Ammon's horn (tissue), 1 donor: ENCODE data around the gene MANF.
"Not testable (repeated sequence)": the region's sequence is repeated elsewhere in the genome, so short reads cannot be mapped to it uniquely, and the experiment has no call there.

Experiments used
- DNase-seq: peaks from one replicate; pipeline ENCODE4 v3.0.0-alpha.2; 2016; ENCODE audit warnings: low spot score

Gene MANF

DNA sequence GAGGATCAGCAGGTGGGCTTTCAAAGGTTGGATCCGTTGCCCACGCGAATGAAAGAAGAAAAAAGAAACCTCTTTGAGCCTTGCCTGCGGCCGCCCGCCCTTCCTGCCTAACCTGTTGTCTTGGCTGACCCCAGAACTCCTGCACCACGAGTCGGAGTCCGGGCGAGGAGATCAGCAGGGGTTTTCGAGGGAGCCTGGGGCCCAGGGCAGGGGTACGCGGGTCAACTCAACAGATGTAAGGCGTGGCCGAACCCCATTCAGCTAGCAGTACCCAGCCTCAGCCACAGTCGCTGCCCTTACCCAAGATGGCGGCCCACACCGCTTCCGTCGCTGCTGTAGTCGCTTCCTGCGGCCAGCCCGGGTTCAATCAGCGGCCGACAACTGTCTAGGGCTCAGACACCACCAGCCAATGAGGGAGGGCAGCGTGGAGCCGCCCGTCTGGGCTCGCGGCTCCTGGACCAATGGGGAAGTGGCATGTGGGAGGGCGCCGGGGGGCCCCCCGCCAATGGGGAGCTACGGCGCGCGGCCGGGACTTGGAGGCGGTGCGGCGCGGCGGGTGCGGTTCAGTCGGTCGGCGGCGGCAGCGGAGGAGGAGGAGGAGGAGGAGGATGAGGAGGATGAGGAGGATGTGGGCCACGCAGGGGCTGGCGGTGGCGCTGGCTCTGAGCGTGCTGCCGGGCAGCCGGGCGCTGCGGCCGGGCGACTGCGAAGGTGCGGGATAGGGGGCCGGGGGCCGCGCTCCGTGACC is at the start of gene MANF:
Gene MANF, plus strand, starts transcription at position 566 of the 748 bp plus-strand sequence. Its CDS starts 52 bp downstream, at position 618.
- DNase-seq = peak; percentile 99

DNA sequence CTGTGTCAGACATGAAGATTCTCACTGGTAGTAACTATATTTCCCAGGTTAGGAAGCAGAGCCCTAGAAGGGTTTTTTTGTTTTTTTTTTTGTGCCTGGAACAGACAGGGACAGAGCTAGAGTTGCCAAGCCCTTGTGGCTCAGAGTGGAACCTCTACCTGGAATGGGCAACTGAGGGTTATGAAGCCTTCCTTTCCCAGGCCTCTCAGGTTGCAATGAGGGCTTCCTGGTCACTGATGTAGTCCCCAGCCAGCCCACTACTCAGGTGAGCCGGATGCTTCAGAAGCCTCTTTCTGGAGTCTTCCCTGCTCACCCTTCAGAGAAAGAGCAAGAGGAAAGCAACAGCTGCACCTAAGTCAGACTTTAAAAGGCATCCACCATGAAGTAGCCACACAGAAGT is 48.8 kb upstream of the MANF start:
- DNase-seq = no peak

DNA sequence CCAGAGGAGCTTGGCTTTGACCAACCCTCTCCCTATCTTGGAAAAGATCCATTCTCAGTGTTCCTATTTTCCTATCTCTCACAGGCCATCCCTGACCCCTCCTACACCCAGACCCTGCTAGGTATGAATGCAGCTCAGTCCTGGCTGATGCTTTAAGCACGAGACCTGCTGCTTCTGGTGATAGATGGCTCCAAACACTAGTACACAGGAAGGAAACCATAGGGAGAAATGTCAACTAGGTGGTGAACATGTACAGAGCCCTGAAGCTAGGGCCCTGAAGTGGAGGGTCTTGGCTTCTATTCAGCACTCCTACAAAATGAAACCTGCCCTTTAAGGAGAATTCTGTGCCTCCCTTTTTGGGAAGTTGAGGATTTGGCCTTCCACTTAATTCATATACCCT is 47.4 kb upstream of the MANF start:
- no peak for DNase-seq

DNA sequence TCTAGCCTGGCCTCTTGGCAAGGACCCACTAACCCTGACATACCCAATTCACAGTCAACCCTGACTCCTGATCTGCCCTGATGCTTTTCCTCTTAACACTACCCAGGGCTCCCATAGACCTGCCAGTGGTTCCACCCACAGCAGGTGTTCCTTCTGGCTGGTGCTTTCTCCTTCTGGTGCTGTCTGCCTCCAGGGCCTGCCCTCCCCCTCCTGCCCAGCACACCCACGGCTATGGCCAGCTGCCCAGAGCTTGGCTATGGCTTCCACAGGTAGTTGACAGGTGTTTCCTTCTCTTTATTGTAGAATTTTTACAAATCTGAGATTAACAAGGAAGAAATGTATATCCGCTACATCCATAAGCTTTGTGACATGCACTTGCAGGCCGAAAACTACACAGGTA is 46.5 kb upstream of the MANF start:
- DNase-seq = no peak

DNA sequence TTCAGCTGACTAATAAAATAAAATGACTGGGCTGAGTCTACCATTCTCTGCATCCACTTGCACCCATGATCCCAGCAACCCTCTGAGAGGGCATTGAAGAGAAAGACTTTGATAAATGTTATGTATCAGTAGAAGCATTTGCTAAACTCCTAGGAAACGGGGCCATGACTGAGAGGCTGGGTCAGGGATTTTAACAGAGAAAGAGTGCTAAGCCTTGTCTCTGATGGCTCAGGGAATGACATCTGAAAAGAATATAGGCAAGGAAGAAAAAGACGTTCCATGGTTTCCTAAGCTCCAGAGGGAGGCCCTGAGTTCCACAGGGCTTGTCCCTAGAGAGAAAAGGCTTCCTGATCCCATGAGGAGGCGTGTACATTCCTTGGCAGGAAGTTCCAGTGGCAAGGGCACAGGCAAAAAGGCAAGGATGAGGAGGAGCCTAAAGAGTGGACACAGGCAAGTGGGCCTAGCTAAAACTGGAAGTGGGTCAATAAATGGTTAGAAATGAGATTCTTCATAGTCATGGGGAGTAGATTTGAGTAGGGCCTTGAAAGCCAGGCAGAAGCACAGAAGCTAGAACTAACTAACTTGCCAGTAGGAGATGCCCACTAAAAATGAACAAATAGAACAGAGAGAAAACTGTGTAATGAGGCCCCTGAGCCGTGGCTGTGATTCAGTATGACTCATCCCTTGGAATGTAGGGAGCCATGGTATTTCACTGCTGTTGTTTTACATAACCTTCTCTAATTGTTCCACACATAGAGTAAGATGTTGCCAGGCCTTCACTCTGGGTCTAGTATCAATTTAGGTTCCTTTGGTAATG is 44.9 kb upstream of the MANF start:
- peak; percentile 60 for DNase-seq

DNA sequence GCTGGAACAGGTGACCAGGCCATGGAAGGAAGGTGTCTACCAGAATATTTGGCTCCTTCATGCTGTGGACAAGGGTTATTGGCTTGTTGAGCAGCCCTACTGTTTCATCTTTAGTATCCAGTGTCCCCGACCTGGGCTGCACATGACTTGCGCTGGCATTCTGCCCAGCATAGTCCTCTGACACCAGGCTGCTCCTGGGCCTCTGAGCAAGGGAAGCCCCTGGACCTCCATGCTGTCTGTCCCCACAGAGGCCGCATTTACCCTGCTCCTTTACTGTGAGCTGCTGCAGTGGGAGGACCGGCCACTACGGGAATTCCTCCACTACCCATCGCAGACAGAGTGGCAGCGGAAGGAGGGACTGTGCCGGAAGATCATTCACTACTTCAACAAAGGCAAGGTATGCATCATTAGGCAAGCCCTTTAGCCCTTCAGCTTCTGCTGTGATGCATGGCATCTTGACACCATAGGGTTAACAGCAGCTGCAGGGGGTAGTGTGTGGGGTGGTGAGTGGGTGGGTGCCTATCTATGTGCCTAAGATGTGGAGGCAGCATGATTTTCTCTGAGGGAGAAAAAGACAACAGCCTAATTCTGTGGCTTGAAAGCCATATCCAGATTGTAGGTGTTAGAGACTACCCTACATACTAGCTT is 44.0 kb upstream of the MANF start:
- DNase-seq = no peak

DNA sequence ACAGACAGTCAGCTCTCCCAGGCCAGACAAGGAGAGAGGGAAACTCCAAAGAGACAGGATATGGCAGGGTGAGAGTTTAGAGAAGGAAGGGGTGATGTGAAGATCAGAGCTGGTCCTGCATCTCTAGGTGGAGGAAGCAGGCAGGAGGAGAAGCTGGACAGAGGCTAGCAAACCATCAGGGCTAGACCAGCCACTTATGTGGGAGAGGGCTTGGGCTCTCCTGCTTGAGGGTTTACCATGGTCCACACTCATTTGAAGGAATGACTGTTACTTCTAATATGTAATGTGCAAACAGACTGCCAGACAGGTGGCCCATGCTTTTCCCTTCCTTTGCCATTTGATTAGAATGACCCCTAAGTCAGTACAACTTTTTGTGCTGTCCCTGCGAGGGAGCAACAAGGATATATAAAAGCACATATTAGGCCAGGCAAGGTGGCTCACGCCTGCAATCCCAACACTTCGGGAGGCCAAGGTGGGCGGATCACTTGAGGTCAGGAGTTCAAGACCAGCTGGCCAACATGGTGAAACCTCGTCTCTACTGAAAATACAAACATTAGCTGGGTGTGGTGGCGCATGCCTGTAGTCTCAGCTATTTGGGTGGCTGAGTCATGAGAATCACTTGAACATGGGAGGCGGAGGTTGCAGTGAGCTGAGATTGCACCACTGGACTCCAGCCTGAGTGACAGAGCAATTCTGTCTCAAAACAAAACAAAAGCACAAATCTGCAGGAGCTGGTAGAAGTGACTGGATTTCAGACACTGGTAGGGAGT is 41.0 kb upstream of the MANF start:
- DNase-seq = no peak

DNA sequence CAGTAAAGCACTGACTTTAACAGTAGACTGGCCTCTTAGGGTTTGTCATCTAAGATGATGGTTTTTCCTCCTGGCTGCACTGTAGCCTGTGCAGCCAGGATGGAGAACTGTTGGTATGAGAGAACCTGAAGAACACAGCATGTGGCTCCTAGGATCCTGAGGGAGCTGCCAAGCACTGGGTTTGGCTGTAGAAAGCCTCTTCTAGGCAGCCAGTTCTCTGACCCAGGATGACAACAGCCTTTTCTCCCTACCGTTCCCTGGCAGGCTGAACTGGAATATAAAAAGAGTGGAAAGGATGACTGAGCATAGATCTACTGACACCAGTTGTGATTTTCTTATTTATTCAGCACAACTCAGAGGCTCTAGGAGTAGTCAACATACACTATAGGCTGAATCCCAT is 34.3 kb upstream of the MANF start:
- peak; percentile 53 for DNase-seq

DNA sequence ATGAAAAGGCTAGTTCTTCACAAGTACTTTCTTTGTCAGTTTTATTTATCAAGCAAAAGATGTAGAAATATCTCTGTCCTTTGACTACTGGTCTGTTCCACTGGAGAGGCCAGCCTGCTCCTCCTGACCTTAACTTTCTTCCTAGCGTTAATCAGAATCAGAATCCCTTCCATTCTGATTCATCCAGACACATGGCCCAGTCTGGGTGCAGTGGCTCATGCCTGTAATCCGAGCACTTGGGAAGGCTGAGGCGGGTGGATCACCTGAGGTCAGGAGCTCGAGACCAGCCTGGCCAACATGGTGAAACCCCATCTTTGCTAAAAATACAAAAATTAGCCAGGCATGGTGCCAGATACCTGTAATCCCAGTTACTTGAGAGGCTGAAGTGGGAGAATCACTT is 32.0 kb upstream of the MANF start:
- no peak for DNase-seq

DNA sequence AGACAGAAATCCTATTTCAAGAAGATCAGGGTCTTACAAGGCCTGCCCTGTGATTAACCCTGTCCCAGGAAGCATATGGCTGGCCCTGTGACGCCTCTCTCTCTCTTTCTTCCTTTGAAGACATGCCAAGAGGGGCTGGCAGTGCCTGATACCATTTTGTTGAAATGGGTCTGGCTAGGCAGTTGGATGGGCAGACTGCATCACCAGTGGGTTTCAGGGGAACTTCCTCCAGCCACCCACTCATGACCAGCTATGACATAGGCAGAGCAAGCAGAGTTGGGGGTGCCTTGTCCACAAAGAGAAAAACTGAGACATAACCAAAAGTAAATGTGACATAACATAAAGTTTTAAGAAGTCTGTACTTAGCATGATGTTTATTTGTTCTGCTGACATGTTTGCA is 31.4 kb upstream of the MANF start:
- no peak for DNase-seq

DNA sequence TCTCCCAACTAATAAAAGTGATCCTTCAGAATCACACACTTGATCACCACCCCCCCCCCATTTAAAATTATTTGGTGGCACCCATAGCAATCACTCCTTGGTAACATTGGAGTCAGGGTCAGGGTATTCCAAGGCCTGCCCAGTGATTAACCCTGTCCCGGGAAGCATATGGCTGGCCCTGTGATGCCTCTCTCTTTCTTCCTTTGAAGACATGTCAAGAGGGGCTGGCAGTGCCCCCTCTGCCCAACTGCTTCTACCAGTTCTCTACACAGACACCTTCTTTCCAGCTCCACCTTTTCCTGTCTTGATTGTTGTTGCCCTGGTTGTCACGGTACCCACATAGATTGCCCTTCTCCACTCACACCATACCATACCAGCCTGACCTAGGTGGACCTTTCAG is 30.9 kb upstream of the MANF start:
- no peak for DNase-seq

DNA sequence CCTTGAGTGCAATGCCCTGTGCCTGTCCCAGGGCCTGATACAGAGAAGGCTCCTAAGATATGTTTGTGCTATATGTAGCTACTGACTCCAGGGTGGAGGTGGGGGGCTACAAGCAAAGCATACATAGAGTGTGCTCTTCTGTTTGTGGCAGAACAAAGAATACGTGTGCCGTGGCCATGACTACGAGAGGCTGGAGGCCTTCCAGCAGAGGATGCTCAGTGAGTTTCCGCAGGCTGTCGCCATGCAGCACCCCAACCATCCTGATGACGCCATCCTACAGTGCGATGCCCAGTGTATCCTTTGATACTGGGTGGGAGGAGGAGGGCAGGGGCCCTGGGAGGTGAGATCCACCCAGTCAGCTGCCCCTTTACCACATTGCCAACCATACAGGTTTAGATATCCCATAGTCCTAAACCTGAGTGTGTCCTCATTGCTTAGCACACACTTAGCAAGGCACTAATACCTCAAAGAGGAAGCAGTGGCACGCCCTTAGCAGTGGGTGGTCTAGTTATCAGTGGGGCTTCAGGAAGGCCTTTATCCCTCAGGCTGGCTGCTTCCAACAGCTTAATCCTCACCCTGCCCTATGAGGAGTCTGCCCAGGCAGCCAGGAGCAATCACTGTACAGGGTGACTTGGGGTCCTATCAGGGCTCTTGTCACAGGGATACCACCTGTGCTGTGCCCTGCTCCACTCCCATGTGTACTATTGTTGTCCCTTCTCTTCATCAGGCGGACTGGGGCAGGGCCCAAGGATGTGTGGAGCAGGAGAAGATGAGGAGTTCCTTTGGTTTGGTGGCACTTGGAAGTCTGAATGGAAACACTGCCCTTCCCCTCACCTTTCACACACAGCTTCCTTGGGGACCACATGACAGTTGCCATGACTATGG is 30.1 kb upstream of the MANF start:
- peak; percentile 53 for DNase-seq

DNA sequence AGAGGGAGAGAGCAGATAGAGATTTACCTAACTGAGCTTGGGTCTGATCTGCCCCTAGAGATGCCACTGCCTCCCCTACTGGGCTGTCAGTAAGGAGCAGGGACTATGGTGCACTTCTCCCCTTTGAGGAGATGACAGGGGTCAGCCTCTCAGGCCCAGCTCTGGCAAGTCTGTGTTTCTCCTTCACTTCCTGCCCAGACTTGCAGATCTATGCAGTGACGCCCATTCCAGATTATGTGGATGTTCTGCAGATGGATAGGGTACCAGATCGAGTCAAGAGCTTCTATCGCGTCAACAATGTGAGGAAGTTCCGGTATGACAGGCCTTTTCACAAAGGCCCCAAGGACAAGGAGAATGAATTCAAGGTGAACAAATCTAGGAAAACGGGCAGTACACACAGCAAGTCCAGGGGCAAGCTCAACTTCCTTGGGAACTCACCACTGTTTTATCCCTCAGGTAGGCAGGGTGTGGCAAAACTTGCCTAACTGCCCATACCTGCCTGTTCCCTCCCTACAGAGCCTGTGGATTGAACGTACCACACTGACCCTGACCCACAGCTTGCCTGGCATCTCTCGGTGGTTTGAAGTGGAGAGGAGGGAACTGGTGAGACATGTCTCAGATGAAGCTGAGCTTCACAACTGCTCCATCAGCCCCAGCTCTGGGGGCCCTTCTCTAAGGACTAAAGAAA is 29.1 kb upstream of the MANF start:
- no peak for DNase-seq

DNA sequence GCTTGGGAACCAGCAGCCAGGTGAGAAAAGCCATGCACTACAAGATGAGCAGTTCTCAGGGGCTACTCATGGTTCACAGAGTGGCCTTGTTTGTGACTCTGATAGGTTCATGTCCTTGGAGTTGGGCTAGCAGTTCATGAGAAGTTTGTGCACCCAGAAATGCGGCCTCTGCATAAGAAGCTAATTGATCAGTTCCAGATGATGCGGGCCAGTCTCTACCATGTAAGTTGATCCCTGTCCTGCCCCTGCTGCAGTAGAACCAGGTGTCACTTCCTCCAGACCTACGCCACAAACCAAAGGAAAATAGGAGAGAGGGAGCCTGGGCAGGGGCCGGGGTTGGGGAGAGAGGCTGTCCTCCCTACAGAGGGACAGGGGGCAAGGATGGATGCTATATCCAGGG is 27.2 kb upstream of the MANF start:
- DNase-seq = no peak

DNA sequence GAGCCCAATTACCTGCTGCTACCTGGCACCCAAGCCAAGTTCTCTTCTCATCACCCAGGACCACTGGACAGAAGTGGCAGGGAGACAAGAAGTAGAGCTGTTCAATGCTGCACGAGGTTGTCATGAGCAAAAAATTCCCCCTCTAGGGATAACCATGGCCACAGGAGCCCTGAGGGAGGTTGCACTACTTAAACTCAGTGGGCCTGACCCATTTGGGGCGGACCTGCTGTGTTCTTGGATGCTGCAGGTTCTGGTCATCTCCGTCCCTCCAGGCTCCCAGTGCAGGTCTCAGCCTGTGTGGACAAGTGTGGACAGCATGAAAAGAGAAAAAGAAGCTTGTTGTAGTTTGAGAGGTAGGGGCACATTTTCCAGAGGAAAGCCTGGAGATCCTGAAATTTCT is 26.1 kb upstream of the MANF start:
- no peak for DNase-seq

DNA sequence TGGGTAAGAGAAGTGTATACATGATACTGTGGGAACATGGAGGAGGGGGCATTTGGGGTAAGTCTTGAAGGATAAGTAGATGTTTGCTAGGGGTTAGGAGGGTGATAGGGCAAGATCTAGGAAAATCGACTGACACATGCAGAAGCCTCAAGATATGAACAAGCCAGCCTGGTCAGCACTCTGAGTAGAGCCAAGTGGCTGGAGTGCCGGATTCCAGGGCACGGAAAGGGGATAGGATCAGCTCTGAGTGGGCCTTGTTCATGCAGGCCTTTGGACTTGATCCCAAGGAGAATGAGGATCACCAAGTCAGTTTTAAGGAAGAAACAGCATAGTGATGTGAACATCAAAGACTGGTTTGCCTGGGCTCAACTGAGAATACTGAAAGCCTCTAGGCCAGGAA is 24.3 kb upstream of the MANF start:
- DNase-seq = no peak

DNA sequence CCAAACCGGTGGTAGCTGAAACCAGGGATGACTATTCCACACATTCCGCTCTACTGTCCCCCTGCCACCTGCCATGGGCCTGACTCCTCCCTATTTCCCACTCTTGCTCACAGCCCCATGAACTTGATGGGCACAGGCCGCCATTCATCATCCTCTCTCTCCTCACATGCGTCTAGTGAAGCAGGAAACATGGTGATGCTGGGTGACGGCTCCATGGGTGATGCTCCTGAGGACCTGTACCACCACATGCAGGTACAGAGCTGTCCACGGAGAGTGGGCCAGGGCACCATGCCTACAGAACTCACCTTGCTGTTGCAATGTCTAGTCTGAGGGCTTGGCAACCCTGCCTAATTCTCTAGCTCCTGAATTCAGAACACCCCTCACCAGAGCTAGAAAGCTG is 23.3 kb upstream of the MANF start:
- DNase-seq = no peak

DNA sequence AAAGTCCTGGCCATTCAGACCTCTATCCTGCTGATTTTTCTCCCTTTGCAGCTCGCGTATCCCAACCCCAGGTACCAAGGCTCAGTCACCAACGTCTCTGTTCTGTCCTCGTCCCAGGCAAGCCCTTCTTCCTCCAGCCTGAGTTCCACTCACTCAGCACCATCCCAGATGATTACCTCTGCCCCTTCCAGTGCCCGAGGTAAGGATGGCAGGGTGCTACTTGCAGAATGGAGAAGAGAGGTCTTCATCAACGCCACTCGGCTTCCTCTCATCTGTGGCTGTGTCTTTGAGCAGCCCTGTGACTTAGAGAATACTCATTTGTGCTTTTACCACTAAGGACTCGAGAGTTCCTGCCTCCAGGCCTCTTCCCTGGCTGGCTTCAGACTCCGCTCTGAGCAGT is 22.6 kb upstream of the MANF start:
- no peak for DNase-seq

DNA sequence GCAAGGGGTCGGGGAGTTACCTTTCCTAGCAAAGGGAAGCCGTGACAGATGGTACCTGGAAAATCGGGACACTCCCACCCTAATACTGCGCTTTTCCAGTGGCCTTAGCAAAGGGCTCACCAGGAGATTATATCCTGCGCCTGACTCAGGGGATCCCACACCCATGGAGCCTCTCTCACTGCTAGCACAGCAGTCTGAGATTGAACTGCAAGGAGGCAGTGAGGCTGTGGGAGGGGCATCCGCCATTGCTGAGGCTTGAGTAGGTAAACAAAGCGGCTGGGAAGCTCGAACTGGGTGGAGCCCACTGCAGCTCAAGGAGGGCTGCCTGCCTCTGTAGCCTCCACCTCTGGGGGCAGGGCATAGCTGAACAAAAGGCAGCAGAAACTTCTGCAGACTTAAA is 16.8 kb upstream of the MANF start:
- DNase-seq = not testable (repeated sequence)

DNA sequence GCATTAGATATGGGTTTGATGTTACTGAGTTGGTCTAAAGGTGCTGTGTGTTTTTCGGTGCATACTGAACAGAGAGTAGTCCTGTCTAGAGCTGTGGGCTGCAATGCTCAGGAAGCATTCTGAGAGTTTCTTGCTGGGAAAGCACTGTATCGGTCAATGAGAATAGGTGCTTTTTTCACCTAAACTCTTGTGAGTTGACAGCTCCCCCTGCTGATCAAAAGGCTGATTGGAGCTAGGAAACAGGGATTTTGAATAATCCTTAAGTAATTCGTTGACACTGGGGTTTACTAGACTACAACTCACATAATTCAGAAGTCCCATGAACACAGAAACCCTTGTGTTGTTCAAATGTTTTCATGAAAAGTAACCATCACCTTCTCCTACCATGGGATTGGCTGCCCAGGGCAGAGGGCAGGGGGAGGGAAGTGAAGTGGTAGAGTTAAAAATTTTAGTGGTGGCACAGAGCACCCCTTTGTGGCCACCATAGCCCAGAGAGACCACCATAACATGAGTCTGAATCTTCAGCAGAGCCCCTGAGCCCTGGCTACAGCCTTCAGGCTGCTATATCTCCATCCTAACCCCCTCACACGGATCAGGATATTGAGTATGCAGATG is 13.0 kb upstream of the MANF start:
- DNase-seq = peak; percentile 69
